Measurements from ENCODE around the gene SLC25A13. TPM values are rescaled to one million over a fixed set of nuclear protein-coding genes. Genes with fewer than 3 reads are reported as not detected.

SLC25A13 gene
- total RNA-seq, 1 experiment from 2014 or later: 52.5 TPM

GRCh38 chr7:96311967-96312366, 9.9 kb downstream of the SLC25A13 start:
- no TSS peak for BruUV-seq (replicated peaks)
- no peak for DNase-seq
- intact Hi-C loops (cut with micrococcal nuclease; ENCODE audit: unreplicated experiment): no loop called here
- peaks cover 33% of the 10 kb centered on the region for H4K20me1 ChIP-seq (ENCODE audit: insufficient read depth)
- H3K4me1 ChIP-seq (replicated peaks; ENCODE audit: insufficient read depth): peaks cover 38% of the 10 kb centered on the region
- ChIA-PET CTCF (no interaction called here), POLR2A (ENCODE audit: unreplicated experiment) (no interaction called here)
- TF ChIP-seq CTCF (conservative IDR thresholded peaks at IDR 0.05): no peak
- no peak for TF ChIP-seq EZH2 (IDR thresholded peaks at IDR 0.05; ENCODE audit: low read depth)
- no peaks in the 10 kb centered on the region; the same call in 1 of the 2 replicates for H3K9me3 ChIP-seq (ENCODE audit: insufficient read depth, low read depth)
- no peak overlapping the region for H3K4me3 ChIP-seq
- H3K79me2 ChIP-seq (ENCODE audit: low read depth): peaks cover 94% of the 10 kb centered on the region
- H2AFZ ChIP-seq: no peak overlapping the region
- H3K4me2 ChIP-seq: no peak overlapping the region
- H3K27me3 ChIP-seq (ENCODE audit: insufficient read depth, low read depth): no peaks in the 10 kb centered on the region
- no peak overlapping the region for H3K27ac ChIP-seq
- no peaks in the 10 kb centered on the region for H3K9me2 ChIP-seq (ENCODE audit: insufficient read depth)
- peaks cover 36% of the 10 kb centered on the region for H3K36me3 ChIP-seq (ENCODE audit: low read depth)
- H3F3A ChIP-seq (ENCODE audit: insufficient read depth, low read depth): peaks cover 6% of the 10 kb centered on the region

GRCh38 chr7:96310110-96310509, 11.8 kb downstream of the SLC25A13 start:
- CTCF ChIA-PET: no interaction called here

GRCh38 chr7:96308950-96309263, 13.0 kb downstream of the SLC25A13 start:
- peaks cover 25% of the 10 kb centered on the region for H4K20me1 ChIP-seq (ENCODE audit: insufficient read depth)
- ChIA-PET POLR2A (ENCODE audit: unreplicated experiment) (no interaction called here), CTCF (interaction anchor here (0.6 kb wide), 1 partner anchor 192 kb away, joined by 20 read pairs; no protein-coding TSS in a partner anchor)

More at GRCh38 chr7:96310110-96310509, 11.8 kb downstream of the SLC25A13 start:
- TF ChIP-seq CTCF (conservative IDR thresholded peaks at IDR 0.05) (no peak), EZH2 (IDR thresholded peaks at IDR 0.05; ENCODE audit: low read depth) (no peak)
- peaks cover 32% of the 10 kb centered on the region for H4K20me1 ChIP-seq (ENCODE audit: insufficient read depth)
- H3K4me2 ChIP-seq: no peak overlapping the region
- H3K9me2 ChIP-seq (ENCODE audit: insufficient read depth): no peaks in the 10 kb centered on the region
- no peak overlapping the region for H2AFZ ChIP-seq
- POLR2A ChIA-PET (ENCODE audit: unreplicated experiment): no interaction called here
- no peaks in the 10 kb centered on the region; the same call in 1 of the 2 replicates for H3K9me3 ChIP-seq (ENCODE audit: insufficient read depth, low read depth)
- peaks cover 95% of the 10 kb centered on the region for H3K79me2 ChIP-seq (ENCODE audit: low read depth)
- peaks cover 29% of the 10 kb centered on the region for H3K4me1 ChIP-seq (replicated peaks; ENCODE audit: insufficient read depth)
- H3F3A ChIP-seq (ENCODE audit: insufficient read depth, low read depth): peaks cover 8% of the 10 kb centered on the region; the same call in 1 of the 2 replicates
- intact Hi-C loops (cut with micrococcal nuclease; ENCODE audit: unreplicated experiment): no loop called here
- DNase-seq: no peak
- no TSS peak for BruUV-seq (replicated peaks)
- no peak overlapping the region for H3K4me3 ChIP-seq
- no peak overlapping the region for H3K27ac ChIP-seq
- H3K27me3 ChIP-seq (ENCODE audit: insufficient read depth, low read depth): no peaks in the 10 kb centered on the region
- peaks cover 33% of the 10 kb centered on the region for H3K36me3 ChIP-seq (ENCODE audit: low read depth)

More at GRCh38 chr7:96308950-96309263, 13.0 kb downstream of the SLC25A13 start:
- Histone ChIP-seq H3K9me3 (ENCODE audit: insufficient read depth, low read depth) (no peaks in the 10 kb centered on the region; the same call in 1 of the 2 replicates), H3K9me2 (ENCODE audit: insufficient read depth) (no peaks in the 10 kb centered on the region), H2AFZ (no peak overlapping the region), H3K79me2 (ENCODE audit: low read depth) (peaks cover 88% of the 10 kb centered on the region), H3K4me1 (replicated peaks; ENCODE audit: insufficient read depth) (peaks cover 29% of the 10 kb centered on the region), H3K4me3 (no peak overlapping the region), H3F3A (ENCODE audit: insufficient read depth, low read depth) (peaks cover 15% of the 10 kb centered on the region; the same call in 1 of the 2 replicates), H3K36me3 (ENCODE audit: low read depth) (peaks cover 33% of the 10 kb centered on the region), H3K4me2 (no peak overlapping the region), H3K27ac (no peak overlapping the region), H3K27me3 (ENCODE audit: insufficient read depth, low read depth) (no peaks in the 10 kb centered on the region)
- TF ChIP-seq CTCF (conservative IDR thresholded peaks at IDR 0.05) (no peak), EZH2 (IDR thresholded peaks at IDR 0.05; ENCODE audit: low read depth) (no peak)
- intact Hi-C loops (cut with micrococcal nuclease; ENCODE audit: unreplicated experiment): no loop called here
- DNase-seq: no peak
- no TSS peak for BruUV-seq (replicated peaks)

Measured in PC-9 (cell line).